HG02852 (cell line): Measurements from ENCODE around the gene PDE4B.
"Not testable (repeated sequence)": the region's sequence is repeated elsewhere in the genome, so short reads cannot be mapped to it uniquely, and the experiment has no call there.

Experiments used
- ATAC-seq: cut with Tn5 transposase; IDR thresholded peaks from one replicate; pipeline ENCODE4 v1.9.1; 2021; ENCODE audit warnings: mild to moderate bottlenecking, moderate library complexity; ENCODE audit not compliant: unreplicated experiment

PDE4B gene

DNA sequence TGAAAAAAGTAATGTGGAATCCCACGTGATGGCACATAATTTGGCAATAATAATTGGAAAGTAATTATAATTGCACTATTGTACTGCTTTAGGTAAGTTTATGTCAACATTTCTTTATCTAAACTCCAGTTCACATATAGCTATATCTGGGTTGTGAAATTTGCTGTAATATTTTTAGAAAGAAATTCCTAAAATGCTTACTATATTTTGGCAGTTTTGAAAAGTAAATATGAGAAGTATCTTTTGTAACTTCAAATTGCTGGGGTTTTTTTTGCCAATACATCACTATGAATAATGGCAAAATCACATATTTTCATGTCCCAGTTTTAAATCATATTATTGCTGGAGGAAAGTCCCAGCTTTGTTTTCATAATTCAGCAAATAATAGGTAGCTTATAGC lies 197.5 kb downstream of the PDE4B start:
- ATAC-seq: no peak

DNA sequence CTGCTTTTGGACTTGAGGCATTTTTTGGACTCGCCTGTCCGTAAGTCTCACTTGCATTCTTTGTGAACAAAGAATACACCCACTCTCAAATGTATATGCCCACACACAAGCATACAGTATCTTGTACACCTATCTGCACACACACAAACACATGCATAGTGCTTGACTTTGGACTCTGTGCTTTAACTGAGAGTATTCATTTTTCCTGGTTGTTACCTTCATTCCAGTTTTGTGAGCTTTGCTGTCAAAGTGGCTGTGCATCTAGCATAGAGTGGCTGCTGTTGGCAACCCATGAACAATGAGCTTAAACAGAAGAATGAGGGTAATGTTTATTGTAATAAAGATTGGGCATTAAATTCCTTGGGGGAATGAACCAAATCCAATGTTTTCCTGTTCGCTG lies 199.0 kb downstream of the PDE4B start:
- no peak for ATAC-seq

DNA sequence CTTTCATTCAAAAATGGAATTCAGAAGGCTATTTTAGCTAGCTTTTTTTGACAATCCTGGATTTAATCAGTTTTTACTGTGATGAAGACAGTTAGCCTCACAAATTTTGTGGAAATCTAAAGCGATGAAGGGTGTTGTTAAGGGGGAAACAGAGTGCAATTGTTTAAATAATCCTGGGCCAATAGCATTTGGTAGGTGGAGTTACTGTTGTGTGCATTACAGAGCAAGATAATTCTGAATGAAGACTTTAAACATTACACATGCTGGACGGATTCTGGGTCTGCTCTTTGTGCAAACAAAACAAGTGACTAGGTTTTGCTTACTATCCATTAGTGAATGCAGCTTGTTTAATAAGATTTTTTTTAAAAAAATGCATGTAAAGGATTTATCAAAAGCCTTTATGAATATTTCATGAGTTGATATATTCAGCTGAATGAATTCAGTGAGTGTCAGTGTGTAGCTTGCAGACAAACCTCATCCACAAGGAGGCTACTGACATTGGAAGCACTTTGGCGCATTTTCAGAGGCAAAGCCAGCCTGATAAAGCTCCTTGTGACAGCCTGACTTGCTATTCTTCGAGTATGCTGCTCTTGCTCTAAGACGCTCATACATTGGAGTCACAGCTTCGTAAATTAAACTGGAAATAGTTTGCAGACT lies 199.6 kb downstream of the PDE4B start:
- no peak for ATAC-seq

DNA sequence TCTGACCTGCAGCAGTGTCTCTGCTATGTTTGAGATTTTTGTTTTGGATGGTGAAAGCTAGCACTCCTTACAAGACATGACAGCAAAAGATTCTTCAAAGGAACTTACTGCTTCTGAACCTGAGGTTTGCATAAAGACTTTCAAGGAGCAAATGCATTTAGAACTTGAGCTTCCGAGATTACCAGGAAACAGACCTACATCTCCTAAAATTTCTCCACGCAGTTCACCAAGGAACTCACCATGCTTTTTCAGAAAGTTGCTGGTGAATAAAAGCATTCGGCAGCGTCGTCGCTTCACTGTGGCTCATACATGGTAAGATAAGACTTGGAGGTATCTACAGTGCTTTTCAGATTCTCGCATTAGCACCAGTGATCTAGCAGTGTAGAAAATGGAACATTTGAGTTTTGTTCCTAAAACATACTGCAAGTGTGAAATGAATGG lies 200.2 kb downstream of the PDE4B start:
- no peak for ATAC-seq

DNA sequence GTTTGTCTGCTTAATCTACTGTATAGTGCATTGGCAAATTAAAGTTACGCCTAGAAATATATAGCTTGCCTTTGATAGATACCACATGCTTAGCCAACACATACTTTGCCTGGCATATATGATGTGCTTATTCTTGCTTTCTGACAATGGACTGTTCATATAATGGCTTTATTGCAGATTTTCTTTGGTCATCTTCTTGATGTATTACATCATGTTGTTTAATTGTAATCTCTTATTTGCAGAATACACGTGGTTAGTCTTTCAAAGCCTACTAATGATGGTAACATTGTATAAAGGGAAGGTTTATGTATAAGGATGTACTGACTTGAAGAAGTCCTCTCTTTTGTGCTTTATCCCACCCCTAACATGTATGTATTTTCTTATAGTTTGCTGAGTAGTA lies 201.5 kb downstream of the PDE4B start:
- no peak for ATAC-seq

DNA sequence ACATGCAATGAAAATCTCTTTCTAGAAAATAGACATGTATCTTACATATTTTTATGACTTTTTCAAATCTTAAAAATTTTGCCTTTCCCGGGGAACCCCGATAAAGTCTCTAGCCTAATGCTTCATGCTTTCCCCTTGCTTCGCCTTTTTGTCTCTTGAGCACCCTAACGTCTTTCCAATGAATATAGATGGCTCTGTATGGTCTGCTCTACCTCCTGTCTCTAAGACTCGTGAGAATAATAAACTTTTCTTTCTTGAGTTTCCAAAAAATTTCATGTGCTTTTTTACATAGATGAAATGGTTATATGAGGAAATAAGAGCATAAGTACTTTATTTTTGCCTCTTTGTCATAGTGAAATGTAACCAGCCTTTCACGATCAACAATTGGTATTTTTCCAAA lies 202.6 kb downstream of the PDE4B start:
- ATAC-seq: no peak

DNA sequence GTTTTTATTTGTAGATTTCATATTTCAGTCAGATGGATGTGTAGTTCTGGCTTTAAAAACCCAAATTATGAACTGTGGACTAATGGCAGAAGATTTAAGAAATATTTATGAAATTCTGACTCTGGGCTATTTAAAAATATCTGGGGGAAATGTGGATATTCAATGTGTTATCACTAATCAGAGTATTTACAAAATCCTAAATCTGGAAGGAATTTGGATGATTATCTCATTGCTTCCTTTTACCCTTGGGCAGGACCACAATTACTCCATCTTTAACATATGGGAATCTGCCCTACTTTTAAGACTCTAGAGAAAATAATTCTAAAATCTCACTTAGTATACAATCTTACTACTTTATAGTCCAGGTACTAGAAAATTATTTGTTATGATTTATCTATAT lies 203.2 kb downstream of the PDE4B start:
- ATAC-seq: no peak

DNA sequence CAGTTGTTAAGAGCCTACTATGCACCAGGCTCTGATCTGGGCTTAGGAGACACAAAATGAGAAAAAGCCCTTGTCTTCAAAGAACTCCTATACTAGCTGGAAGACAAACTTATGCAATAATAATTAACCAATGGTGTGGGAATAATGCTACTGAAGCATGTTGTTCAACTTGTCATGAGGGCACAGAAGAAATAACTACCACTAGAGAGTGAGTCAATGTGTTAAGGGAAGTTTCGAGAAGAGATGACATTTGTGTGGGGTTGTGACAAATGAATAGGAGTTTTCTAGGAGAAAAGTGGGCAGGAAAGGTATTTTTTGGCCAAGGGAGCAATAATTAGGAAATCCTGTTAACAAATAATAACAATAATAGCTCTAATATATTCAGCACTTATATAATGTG lies 205.0 kb downstream of the PDE4B start:
- no peak for ATAC-seq

DNA sequence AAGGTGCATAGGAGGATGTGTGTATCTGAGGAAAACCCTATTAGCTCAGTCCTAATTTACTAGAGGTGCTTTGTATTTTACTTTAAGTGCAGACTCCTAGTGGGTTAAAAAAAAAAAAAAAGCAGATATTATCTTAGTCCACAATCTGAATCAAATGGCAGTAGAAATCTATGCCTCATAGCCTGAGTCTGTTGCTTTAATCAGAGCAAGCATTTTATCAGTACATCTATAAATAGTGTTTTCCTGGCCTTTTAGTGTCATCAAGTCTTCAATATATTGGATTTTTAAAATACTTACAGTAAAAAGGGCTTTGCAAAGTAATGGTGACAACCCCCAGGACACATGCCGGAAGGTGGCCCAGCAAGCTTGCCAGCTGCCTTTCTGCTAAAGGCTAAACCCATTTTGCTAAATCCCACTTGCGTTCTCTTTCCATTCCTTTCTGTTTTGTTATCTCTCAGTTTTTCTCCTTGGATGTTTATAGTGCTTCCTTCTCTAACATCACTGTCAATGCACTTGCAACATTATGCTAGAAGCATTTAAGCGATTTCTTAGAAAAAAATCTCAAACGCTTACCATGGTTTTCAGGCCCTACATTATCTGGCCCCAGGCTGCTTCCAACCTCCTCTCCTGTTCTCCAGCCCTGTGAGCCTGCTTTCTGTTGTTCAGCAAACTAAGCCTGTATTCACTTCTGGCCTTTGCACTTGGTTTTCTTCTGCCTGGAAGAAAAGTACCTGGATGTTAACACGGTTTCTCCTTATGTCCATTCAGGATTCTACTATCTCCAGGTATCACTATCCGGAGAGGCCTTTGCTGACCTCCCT lies 206.3 kb downstream of the PDE4B start:
- no peak for ATAC-seq

DNA sequence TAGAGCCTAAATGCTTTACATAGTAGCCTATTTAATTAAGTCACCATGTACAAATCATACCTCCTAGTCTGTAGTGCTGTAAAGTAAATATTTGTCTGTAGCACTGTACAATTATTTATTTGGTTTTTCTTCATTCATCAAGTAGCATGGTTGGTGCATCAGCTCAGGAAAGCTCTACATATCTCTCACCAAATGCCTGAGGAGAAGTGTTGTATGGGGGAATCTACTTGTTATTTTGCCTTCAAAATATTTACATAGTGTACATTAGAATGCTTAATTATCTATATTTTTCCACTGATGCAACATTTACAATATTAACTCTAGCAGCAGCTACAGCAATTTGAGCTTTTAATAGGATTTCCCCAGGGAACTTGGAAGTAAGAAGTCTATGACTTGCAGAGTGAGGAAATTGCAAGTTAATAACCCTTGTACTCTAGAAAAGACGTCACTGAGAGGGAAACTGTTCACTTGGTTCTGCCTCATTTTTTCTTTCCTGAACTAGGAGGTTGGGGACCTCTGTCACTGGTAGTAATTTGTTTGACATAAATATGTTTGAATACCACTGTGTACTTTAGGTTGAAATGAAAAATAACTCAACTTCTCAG lies 207.4 kb downstream of the PDE4B start:
- no peak for ATAC-seq

DNA sequence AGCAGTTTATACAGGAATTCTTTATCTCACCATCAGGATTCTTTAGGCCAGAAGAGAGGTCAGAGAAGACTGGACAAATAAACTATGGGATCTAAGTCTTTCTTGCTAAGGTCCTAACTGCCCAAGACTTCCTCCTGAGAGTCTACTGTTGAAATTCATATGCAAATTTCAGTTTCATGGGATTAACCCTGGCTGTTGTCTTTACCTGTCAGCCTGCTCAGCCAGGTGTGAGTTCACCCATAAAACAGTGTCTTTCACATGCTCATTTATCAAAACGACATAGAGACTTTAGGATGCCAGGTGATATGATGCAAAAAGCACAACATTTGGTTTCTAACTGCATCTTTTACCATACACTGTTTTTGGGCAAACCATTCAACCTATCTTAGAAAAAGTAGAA lies 211.0 kb downstream of the PDE4B start:
- no peak for ATAC-seq

DNA sequence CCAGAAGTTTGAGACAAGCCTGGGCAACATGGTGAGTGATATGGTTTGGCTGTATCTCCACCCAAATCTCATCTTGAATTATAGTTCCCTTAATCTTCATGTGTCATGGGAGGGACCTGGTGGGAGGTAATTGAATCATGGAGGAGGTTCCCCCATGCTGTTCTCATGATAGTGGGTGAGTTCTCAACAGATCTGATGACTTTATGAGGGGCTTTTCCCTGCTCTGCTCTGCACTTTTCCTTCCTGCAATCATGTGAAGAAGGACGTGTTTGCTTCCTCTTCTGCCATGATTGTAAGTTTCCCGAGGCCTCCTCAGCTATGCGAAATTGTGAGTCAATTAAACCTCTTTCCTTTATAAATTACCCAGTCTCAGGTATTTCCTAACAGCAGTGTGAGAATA lies 213.8 kb downstream of the PDE4B start:
- not testable (repeated sequence) for ATAC-seq

DNA sequence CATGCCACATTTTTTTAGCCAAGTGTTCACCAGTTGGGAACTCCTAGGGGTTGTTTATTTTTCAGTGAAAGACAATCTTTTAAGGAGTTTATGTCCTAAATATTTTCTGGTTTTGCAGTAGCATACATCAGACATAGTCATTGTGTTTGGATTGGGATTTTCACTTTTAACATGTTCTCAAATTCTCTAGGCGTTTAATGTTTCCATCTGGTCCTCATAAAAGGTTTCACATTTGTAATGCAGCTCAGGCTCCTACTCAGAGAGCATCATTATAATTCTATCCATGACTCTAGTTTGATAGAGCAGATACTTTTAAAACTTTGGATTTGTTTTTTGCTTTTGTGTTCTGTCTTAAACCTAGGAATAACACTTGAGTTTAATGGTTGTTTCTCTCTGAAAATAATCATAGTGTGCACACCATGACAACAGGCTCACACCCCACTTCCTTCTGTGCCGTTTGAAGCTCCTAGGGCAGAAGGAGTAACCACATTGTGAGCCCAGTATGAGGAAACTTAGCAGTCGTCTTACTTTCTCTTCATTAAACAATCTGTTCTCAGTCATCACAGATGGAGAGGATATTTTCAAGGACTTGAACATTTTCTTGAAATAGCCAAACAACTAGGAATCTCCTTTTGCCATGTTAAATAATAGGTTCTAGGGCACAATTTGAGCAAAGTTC lies 219.6 kb downstream of the PDE4B start:
- ATAC-seq: no peak

DNA sequence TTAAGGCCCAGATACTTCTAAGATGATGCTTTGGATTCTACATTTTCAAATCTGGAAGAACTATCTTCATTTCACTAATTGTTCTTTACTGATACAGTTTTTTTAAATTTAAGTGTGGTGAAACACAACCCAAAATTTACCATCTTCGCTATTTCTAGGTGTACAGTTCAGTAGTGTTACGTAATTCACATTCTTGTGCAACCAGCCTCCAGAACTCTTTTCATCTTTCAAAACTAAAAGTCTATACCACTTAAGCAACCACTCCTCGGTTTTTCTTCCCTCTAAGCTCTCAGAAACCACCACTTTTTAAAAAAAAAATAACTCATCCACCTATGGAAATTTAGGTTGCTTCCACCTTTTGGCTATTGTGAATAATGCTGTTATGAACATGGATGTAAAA lies 220.7 kb downstream of the PDE4B start:
- no peak for ATAC-seq

DNA sequence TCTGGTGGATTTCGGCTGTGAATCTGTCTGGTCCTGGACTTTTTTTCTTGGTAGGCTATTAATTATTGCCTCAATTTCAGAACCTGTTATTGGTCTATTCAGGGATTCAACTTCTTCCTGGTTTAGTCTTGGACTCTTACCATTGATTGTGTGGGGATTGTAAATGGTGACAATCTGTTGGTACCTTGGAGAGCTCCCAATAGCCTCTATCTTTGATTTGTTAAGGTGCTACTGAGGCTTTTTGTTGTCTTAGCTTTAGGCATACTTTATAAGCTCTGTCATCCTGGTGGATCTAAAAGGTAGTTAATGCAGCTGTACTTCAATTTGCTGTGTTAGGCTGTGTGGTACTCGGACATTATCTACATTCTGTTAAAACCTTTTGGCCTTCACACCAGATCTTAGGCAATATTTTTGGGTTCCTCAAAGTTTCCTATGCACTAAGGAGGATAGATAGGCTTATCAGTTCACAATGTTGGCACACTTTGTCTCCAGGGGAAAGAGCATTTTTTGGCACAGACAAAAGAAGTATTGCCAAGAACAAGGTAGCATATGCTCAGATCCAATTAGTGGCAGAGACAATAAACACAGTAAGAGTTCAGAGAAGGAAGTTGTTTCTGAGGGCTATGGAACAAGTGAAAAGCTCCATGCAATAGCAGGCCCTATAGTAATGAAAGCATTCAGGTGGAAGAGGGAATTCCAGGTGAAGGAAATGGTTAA lies 230.4 kb downstream of the PDE4B start:
- ATAC-seq: no peak

DNA sequence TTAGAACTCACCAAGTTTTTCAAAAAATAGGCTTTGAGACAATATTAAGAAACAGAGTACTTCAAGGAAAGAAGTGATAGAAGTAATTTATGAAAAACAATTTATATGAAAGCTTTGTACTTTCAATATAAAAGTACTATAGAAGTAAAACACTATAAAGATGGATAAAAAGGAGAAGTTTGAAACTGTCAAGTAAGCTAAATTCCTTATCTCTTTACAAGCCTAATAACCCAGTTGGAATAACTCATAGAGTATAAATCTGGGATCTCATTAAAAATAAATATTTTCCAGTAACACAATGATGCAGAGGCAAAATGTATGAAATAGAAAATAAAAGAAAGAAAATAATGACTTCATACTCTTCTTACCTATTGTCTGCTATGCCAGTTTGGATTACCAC lies 232.5 kb downstream of the PDE4B start:
- no peak for ATAC-seq

DNA sequence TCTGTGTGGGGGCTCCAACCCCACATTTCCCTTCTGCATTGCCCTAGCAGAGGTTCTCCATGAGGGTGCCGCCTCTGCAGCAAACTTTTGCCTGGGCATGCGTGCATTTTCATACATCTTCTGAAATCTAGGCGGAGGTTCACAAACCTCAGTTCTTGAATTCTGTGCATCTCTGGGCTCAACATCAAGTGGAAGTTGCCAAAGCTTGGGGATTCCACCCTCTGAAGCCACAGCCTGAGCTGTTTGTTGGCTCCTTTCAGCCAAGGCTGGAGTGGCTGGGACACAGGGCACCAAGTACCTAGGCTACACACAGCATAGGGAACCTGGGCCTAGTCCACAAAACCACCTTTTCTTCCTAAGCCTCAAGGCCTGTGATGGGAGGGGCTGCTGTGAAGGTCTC lies 235.3 kb downstream of the PDE4B start:
- ATAC-seq: no peak

DNA sequence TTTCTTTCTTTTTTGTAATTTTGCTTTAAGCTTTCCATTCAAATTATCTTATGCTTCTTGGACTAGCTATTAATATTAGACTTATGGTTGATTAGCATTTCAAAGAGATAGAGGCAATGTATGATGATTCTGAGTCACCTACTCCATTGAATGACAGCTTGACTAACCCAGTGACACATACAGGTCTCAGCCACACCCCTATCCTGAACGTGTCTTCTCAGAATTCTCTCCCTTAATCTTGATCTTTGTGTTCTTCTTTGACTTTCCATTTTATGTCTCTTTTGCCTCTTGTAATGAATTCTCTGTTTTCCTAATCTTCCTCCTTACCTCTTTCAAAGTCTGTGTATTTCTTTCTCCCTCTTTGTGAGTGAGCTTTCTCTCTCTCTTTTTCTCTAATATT lies 241.1 kb downstream of the PDE4B start:
- ATAC-seq: no peak

DNA sequence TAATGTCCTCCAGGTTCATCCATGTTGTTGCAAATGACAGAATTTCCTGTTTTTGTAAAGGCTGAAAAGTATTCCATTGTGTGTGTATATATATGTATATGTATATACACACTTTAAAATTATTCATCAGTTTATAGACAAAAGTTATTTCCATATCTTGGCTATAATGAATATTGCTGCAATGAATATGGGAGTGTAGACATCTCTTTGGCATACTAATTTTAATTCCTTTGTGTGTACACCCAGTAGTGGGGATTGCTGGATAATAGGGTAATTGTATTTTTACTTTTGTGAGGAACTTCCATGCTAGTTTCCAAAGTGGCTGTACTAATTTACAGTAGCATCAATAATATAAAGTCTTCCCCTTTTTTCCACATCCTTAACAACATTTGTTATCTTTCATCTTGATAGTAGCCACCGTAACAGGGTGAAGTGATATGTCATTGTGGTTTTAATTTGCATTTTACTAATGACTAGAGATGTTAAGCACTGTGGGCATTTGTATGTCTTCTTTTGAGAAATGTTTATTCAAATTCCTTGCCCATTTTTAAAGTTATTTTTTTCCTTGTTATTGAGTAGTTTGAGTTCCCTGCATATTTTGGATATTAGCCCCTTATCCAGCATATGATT lies 243.0 kb downstream of the PDE4B start:
- ATAC-seq: no peak

DNA sequence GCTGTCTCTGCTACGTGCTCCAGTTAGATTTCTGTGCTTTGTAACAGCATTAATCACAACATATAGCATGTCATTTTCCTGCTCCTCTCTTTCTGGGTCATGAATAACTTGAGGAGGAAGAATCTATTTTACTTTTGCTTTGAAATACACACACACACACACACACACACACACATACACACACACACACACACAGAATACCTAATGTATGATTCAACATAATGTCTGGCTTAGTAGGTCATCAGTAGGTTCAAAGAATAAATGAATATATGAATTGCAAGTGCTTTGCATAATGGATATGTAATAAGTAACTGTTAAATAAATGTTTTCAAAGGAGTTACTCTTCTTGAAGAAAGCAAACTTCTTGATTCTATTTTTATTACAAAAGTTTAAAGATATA lies 249.0 kb downstream of the PDE4B start:
- ATAC-seq: no peak

DNA sequence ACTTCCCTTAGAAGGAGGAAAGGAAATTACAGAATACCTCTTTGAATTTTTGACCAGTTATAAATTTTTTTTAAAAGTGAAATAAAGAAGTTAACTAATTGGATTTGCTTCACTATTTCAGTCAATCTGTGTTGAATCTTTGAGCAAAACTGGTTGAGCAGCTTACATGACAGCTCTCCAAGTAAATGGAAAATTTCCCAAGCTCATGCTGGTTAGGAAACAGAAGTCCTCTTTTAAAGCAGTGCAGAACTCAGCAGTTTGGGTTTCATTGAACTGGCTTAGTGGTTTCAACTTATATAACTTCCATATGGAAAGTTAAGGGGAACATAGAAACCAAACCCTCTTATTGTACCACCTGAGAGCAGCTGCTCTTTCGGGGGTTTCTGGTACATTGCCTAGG lies 250.5 kb downstream of the PDE4B start:
- ATAC-seq: no peak
